Activated gamma-delta T cell treated with anti-CD3 and anti-CD28 coated beads, Interleukin-2, amount 50 U/mL, for 16 hours (primary cell): ENCODE data around the gene CLEC4M.

ENCODE experiments used
- DNase-seq: peaks from one replicate; pipeline ENCODE4 v3.0.0-alpha.2; 2020; ENCODE audit warnings: low read depth

CLEC4M gene, protein sequence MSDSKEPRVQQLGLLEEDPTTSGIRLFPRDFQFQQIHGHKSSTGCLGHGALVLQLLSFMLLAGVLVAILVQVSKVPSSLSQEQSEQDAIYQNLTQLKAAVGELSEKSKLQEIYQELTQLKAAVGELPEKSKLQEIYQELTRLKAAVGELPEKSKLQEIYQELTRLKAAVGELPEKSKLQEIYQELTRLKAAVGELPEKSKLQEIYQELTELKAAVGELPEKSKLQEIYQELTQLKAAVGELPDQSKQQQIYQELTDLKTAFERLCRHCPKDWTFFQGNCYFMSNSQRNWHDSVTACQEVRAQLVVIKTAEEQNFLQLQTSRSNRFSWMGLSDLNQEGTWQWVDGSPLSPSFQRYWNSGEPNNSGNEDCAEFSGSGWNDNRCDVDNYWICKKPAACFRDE

DNA sequence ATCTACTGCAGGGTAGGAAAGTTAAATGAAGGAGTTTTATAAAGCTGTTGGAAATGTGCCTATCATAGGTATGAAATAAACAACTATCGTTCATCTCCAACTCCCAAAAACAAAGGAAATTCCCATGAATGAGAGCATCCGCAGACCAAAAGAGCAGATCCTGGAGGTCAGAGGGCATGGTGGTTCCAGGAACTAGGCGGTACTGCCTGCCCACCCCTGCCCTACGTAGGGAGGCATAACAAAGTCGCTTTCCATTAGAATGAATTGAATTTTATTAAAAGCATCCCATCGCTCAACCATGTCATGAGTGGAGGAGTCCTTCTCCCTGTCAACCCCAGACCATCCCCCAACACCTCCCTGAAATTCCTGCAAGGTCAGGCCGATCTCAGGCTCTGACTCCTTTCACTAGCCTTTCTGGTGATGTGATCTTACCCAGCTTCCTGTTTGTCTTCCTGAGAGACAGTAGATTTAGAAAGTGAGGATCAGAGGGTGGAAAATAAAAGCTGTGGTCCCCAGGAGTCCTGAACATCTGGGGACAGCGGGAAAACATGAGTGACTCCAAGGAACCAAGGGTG, at the start of gene CLEC4M:
TSS of gene CLEC4M (plus strand) at position 525 of the 575 bp plus-strand sequence. CDS start at position 549, 24 bp downstream.
- DNase-seq = no peak

DNA sequence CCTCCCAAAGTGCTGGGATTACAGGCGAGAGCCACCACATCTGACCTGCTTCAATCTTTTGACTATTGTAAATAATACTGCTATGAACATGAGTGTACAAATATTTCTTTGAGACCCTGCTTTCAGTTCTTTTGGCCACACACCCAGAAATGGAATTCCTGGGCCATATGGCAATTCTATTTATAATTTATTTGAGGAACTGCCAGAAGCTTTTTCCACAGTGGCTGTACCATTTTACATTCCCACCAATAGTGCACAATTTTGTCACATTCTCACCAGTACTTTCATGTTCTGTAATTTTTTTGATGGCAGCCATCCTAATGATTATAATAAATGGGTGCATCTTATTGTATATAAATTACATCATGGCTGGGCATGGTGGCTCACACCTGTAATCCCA, 47.4 kb upstream of the CLEC4M start:
- DNase-seq = no peak

DNA sequence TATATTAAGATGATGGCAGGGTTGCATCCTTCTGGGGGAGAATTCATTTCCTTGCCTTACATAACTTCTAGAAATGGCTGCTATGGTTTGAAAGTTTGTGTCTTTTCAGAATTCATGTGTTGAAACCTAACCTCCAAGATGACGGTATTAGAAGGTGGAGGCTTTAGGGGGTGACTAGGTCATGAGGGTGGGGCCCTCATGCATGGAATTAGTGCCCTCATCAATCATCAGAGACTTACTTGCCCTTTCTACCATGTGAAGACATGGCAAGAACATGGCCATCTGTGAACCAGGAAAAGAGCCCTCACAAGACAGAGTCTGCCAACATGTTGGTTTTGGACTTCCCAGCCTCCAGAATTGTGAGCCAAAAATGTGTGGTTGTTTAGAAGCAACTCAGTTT, 46.3 kb upstream of the CLEC4M start:
- DNase-seq = no peak

DNA sequence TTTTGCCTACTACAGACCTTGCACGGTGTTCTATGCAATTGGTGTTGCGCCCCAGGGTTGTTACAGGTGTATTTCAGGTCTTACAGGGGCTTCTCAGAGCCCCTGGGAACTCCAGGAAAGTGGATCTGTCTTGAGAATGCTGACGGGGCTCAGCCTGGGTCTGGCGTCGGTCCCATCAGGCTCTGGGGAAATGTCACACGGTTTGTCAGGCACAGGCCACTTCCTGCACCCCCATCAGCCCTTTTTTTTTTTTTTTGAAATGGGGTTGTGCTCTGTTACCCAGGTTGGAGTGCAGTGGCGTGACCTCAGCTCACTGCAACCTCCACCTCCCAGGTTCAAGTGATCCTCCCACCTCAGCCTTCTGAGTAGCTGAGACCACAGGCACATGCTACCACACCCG, 44.4 kb upstream of the CLEC4M start:
- no peak for DNase-seq

DNA sequence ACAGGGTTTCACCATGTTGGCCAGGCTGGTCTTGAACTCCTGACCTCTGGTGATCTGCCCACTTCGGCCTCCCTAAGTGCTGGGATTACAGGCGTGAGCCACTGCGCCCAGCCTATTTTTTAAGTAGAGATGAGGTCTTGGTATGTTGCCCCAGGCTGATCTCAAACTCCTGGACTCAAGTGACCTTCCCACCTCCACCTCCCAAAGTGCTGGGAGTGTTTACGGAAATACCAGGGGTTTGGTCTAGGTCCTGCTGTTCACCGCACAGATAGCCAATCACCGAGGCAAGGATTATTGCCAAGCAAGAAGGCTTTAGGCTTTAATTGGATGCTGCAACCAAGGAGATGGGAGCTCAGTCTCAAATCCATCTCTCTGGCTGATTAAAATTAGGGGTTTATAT, 42.7 kb upstream of the CLEC4M start:
- DNase-seq = no peak

DNA sequence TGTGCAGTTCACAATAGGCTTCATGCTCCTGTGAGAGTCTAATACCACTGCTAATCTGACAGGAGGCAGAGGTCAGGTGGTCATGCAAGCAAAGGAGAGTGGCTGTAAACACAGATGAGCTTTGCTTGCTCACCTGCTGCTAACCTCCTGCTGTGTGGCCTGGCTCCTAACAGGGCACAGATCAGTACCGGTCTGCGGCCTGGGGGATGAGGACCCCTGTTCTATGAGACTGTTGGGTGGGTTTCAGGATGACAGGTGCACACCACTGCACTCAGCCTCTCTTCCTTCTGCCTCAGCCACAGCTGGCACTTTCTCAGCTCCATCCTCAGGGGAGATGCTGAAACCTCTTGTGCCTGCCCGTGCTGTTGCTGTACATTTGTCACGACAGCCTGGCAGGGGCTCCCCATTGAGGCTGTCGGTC, 40.8 kb upstream of the CLEC4M start:
- DNase-seq = no peak

DNA sequence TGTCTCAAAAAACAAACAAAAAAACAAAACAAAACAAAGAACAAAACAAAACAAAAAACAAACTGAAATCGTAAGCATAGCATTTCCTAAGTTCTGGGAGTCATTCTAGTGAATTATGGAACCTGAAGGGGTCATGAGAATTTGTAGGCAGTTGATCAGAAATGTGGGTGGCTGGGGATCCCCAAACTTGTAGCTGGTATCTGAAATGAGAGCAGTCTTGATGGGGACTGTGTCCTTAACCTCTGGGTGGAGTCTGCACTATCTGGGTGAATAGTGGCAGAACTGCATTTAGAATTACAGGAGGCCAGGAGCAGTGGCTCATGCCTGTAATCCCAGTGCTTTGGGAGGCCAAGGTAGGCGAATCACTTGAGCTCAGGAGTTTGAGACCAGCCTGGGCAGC, 37.3 kb upstream of the CLEC4M start:
- no peak for DNase-seq

DNA sequence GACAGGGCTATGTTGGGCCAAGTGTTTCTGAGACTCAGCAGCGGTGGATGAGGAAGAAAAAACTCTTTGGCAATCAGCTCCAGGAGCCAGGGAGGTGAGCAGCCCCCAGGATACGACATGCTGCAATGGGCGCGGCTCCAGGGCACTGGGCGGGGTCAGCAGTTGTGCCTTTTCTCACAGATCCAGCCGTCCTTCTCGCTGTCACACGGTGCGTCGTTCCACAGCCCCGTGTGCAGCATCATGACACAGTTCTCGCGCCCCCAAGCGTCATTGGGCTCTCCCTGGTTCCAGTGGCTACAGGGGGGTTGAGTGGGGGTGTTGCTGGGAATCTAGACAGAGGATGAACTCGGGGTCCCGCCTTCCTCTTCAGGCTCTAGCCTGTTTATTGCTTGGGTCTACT, 33.8 kb upstream of the CLEC4M start:
- DNase-seq = no peak

DNA sequence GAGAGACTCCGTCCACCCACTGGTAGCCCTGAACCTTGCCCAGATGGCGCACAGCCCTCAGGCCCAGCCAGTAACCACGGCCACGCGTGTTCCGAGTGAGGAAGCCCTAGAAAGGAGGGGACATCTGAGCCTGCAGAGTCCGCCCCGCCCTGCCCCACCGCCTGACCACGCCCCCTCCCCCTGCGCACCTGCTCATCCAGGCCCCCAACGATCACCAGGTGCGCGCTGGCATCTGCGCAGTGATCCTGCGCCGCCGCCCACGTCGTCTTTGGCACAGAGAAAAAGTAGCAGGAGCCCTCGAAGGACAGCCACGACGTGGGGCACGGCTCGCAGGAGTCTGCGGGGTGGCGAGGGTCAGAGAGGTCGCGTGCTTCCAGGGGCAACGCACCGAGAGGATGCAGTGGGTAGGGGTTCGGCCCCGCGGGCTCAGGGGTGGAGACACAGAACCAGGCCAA, 33.2 kb upstream of the CLEC4M start:
- no peak for DNase-seq

DNA sequence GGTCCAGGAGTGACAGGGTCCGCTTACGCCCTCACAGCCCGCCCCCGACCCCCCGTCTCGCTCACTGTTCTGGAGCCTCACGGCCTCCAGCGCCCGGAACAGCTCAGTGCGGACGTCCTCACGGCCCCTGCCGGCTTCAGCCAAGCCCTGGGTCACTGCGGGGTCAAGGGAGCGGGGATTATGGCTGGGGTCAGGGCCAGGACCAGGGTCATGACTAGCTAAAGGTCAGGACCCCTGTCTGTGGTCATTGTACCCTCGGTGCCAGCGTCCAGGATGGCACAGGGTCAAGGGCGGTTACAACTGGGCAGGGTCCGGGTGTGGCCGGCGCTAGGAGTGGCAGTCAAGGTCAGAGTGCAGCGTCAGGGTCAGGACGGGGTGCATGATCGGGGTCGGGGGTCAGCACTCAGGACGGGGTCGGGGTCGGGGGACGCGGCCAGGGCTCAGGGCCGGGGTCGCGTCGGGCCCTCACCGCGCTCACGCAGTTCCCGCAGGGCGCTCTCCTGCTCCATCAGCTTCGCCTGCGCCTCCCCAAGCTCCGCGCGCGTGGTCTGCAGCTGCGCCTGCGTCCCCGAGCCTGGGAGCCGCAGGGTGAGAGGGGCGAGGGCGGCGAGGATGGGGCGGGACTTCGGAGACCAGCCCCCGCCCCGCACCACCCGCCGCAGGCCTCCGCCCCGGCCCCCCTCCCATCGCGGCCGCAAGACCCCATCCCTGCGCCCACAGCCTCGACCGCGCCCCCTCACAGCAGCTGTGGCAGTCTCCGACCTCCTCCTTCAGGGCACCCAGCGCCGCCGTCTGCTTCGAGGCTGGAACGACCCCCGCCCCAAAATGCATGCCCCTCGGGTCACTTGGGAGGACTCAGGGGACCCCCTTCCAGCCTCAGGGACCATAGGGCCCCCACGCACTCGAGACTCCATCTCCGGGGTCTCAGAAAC, 32.5 kb upstream of the CLEC4M start:
- DNase-seq = no peak

DNA sequence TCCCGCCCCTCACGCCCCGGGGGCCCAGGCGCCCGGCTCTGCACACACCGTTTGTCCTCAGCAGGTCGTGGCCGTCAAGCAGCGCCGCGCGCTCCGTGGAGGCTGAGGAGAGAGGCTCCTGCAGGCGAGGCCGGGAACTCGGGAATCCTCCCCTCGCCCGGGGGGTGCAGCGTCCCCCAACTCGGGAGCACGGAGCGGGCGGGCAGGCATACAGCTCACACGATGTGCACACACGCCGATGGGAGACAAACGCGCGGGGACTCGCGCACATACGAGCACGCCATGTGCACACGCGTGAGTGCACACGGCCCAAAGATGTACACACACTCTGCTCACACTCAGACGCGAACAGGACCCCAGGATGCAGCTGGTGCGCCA, 31.8 kb upstream of the CLEC4M start:
- DNase-seq = no peak

DNA sequence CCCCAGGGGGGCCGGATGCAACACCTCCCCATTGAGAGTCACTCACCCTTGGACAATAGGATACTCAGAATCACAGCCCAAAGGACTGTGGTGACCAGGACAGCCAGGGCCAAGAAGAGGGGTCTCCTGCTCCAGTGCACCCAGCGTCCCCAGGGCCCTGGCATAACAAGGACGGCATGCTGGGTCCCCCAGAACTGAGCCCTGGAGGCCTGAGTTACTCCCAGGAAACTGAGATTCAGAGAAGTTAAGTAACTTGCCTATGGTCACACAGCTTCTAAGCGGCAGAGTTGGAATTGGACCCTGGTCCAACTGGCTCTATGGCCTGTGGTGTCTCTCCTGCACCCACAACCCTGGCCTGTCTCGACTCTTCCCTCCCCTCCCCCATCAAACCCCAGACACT, 31.4 kb upstream of the CLEC4M start:
- no peak for DNase-seq

DNA sequence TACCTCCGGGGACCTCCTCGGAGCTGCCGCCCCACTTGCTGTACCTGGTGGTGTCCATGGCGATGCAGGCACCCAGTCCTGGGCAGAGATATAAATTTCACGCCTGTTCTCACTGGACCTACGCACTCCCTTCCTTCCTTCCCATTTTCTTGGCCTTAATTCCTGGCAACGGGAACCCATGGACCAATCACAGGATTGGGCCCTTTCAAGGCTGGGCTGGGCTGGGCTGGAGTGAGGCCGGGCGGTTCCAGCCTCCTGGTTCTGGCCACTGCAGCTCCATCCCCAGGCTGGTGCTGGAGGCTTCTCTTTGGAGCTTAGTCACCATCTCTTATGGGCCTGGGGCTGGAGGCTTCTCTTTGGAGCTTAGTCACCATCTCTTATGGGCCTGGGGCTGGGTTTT, 31.0 kb upstream of the CLEC4M start, which contains the start of gene CLEC4G:
TSS of gene CLEC4G (minus strand) at position 66 of the 400 bp plus-strand sequence. CDS start at position 58, 8 bp downstream.
- no peak for DNase-seq

DNA sequence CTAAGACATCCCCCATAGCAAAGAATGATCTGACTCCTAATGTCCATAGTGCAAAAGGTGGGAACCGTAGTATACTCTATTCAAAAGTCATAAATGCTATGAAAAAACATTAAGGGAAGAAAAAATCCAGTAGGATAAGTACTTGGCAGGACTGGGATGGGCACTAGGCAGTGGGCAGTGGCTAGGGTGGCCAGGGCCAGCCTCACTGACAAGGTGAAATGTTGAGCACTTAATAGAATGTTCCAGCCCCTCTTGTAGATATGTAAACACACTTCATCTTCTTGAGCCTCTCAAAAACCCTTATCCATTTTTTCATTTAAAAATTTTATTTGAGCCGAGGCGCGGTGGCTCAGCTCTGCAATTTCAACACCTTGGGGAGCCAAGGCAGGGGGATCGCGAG, 29.7 kb upstream of the CLEC4M start:
- DNase-seq = no peak

DNA sequence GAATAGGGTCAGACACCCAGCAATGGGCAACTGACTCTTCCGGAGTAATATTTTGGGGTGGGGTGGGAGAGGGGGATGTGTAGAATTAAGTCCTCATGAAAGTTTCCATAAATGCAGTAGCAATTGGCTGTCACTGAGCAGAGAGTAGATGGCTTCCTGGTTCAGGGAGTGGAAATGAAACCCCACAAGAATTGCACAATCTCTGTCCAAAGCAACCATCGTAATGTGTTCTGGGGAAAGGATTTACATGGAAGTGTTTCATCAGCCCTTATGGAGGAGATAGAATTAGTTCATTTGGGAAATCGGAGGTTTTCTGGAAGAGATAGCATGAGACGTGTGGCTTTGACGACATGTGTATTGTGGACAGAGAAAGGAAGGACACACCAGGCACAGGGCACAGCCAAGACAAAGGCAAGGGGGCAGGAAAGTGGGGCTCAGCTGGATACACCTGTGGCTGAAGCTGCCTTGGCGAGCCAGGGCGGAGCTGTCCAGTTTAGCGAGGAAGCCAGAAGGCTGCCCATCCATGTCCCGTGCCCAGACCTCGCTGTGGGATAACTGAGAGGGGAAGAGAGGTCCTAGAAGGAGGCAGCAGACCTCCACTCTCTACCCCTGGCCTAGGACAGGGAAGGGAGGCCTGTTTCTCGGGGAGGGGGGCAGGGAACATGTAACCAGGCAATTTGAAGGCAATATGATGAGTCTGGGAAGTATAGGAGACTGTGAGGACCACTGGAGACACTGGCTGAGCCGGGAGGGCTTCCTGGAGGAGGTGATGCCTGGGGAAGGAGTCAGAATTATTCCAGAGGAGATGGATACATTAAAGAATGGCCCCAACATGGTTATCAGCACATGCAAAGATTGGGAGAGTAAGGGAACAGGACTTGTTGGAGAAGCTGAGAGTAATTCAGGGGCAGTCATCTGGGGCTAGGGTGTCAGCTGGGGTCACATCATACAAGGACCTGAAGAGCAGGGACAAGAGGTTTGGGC, 28.5 kb upstream of the CLEC4M start:
- no peak for DNase-seq

DNA sequence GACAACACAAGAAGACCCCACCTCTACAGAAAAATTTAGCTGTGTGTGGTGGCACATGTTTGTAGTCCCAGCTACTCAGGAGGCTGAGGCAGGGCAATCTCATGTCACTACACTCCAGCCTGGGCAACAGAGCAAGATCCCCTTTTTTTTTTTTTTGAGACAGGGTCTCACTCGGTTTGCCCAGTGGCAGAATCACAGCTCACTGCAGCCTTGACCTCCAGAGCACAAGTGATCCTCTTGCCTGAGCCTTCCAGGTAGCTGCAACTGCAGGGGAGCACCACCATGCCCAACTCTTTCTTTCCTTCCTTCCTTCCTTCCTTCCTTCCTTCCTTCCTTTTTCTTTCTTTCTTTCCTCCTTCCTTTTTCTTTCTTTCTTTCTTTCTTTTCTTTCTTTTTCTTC, 26.9 kb upstream of the CLEC4M start:
- DNase-seq = no peak

DNA sequence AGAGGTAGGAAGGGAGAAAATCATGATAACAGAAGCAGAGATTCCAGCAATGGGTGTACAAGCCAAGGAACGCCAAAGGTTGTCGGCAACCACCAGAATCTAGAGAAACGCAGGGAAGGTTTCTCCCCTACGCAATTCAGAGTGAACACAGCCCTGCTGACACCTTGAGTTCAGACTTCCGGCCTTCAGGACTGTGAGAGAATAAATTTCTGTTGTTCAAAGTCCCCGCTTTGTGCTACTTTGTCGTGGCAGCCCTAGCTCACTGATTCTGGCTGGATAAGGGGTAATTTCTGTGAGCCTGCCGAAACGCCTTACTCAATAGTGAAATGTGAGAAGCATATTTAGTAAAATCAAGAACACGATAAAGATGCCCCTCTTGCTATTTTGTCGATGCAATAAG, 25.8 kb upstream of the CLEC4M start:
- no peak for DNase-seq

DNA sequence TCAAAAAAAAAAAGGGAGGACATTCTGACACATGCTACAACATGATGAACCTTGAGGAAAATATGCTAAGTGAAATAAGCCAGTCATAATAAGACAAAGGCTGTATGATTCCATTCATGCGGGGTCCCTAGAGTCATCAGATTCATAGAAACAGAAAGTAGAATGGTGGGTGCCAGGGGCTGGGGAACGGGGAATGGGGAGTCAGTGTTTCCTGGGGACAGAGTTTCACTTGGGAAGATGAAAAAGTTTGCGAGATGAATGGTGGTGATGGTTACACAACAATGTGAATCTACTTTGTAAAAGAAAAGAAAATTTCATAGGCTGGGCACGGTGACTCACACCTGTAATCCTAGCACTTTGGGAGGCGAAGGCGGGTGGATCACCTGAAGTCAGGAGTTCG, 25.0 kb upstream of the CLEC4M start:
- DNase-seq = no peak

DNA sequence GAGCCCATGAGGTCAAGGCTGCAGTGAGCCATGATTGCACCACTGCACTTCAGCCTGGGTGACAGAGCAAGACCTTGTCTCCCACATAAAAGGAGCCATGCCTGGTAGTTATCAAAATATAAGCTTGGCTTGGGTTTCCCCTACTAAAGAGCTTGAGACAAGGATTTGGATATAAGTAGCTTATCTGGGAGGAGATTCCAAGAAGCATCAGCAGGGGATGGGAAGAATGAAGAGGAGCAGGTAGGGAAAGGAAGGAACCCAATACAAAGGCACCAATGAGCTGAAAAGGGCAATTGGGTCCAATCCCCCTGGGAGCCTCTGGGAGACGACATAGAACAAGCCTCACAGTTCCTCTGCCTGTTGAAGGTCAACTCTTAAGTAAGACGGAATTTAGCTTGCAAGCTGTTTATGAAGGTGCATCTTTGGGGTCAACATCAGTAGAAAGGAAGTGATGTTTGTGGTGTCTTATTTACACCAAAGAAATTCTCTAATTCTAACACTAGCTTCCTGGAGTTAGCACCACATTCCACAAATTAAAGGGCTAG, 23.8 kb upstream of the CLEC4M start:
- DNase-seq = no peak

DNA sequence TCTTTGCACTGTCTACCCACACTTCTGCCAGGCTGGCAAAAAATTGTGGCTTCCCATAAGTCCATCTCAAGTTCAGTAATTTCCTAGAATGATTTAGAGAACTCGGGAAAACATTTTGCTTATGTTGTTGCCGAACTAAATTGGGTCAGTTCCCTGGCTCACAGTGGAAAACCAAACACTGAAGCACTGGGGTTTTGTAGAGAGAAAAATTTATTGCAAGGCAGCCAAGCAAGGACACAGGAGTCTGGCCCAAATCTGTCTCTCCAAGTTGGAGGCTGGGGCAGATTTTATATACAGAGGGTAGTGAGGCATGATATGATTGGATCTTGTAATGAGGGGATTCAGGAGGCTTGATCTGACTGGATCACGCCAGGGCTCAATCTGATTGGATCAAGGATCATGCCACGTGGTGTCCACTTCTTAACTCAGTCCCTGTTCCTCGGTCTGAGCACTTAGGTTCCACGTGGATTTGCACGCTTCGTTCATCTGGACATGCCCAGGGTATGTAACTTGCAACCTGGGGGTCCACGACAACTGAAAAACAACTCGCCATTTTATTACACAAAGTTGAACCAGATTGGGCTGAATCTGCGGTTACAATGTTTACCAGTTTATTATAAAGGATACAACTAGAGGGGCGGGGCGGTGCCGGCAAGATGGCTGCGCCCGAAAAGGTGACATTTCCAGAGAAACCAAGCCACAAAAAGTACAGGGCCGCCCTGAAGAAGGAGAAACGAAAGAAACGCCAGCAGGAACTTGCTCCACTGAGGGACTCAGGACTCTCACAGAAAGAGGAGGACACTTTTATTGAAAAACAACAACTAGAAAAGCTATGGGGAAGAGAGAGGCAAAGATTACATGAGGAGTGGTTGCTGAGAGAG, 23.0 kb upstream of the CLEC4M start:
- no peak for DNase-seq
